Fibroblast of lung (primary cell): ENCODE measurements around the gene LRRC75B.
"Not testable (repeated sequence)": the region's sequence is repeated elsewhere in the genome, so short reads cannot be mapped to it uniquely, and the experiment has no call there.

Experiments
- CTCF ChIP-seq, 2 donors: IDR thresholded peaks in 1 of 2; conservative IDR thresholded peaks in 1 of 2; 1 replicate in 1 of 2; 2 replicates in 1 of 2; pipeline ENCODE4 v1.5.1; 2011 to 2012; ENCODE audit warnings: low read length in 2 of 2, control low read depth in 1 of 2, inconsistent platforms in 1 of 2, low read depth in 1 of 2, mild to moderate bottlenecking in 1 of 2
- EZH2 ChIP-seq: IDR thresholded peaks from 2 replicates; pipeline ENCODE4 v1.5.1; 2012; ENCODE audit warnings: low read length, control low read depth, mild to moderate bottlenecking; ENCODE audit errors: missing control alignments

- TF ChIP-seq CTCF (conservative IDR thresholded peaks at IDR 0.05 in 1 of 2, IDR thresholded peaks at IDR 0.05 in 1 of 2; ENCODE audit: low read depth in 1 of 2, low read length in 2 of 2) = peak in 1 of 2 donors; percentile 21
- not testable (repeated sequence) for TF ChIP-seq EZH2
Observed at GRCh38 chr22:24629069-24629468, 36.2 kb upstream of the LRRC75B start.
